Heart right ventricle (tissue), 16 donors: ENCODE measurements around the gene IL16. TPM values are rescaled to one million over a fixed set of nuclear protein-coding genes. Genes with fewer than 3 reads are reported as not detected.
A peak's percentile ranks its signal among the peaks of the same experiment; 100 is the strongest.

Experiments
- ATAC-seq, 8 donors: fragments of 200-7000 bp; cut with Tn5 transposase; one replicate each; pipeline ENCODE4 v1.9.1; 2020; ENCODE audit warnings: mild to moderate bottlenecking in 8 of 8, moderate library complexity in 8 of 8, moderate number of reproducible peaks in 1 of 8
- DNase-seq, 2 donors: peaks; one replicate each; pipeline ENCODE4 v3.0.0-alpha.2; 2020
- H3K27ac ChIP-seq, 10 donors: fragments of 200-600 bp; sonication (generic) in 2 of 10; one replicate each; pipeline versions ENCODE4 v1.5.0 to v1.8.0; 2020 to 2022; ENCODE audit warnings: mild to moderate bottlenecking in 3 of 10
- H3K27me3 ChIP-seq, 7 donors: fragments of 200-600 bp; one replicate each; pipeline ENCODE4 v1.8.0; 2021 to 2022; ENCODE audit warnings: mild to moderate bottlenecking in 2 of 7
- H3K36me3 ChIP-seq, 9 donors: fragments of 200-600 bp; sonication (generic) in 1 of 9; one replicate each; pipeline versions ENCODE4 v1.5.0 to v1.8.0; 2020 to 2022; ENCODE audit warnings: mild to moderate bottlenecking in 2 of 9
- H3K4me1 ChIP-seq, 9 donors: fragments of 200-600 bp; sonication (generic) in 1 of 9; one replicate each; pipeline versions ENCODE4 v1.5.0 to v1.8.0; 2020 to 2022; ENCODE audit warnings: mild to moderate bottlenecking in 4 of 9
- H3K4me3 ChIP-seq, 10 donors: fragments of 200-600 bp; sonication (generic) in 2 of 10; one replicate each; pipeline versions ENCODE4 v1.5.0 to v1.8.0; 2020 to 2022; ENCODE audit warnings: mild to moderate bottlenecking in 7 of 10, moderate library complexity in 2 of 10
- H3K9me3 ChIP-seq, 11 donors: fragments of 200-600 bp in 10 of 11; sonication (generic) in 2 of 11; one replicate each; pipeline versions ENCODE4 v1.5.0 to v1.8.0; 2013 to 2022; ENCODE audit warnings: mild to moderate bottlenecking in 2 of 11, control low read depth in 1 of 11, moderate library complexity in 1 of 11
- WGBS, 2 donors: extraction: QIAGEN DNeasy Blood & Tissue Kit; methylation state at CpG; one replicate each; pipeline ENCODE4 v1.1.7; 2013; ENCODE audit warnings: inconsistent platforms in 1 of 2; 5-methylcytosine and 5-hydroxymethylcytosine counted together
- intact Hi-C, 10 donors: fragments of 100-400 bp; cut with DNase I; formaldehyde crosslinking; loops; one replicate each; pipeline versions ENCODE4 v1.11.1 to v1.14.2; 2022
- polyA plus RNA-seq, 2 donors: library from polyadenylated mRNA; stranded (reverse); fragments of 200-250 nt; gene quantifications; one replicate each; pipeline ENCODE4 v1.2.3, GENCODE V29; 2013
- total RNA-seq, 10 donors: library from RNA; stranded (reverse); fragmentation: NEBNext Ultra II Directional in 3 of 10; extraction: Animal tissue kit (Norgen Biotek cat#: 25700) in 3 of 10; gene quantifications; one replicate each; pipeline versions ENCODE4 v1.2.1 to v1.2.4, GENCODE V29; 2021 to 2023
- TF ChIP-seq, protein P1 (sequence below), 9 donors: fragments of 200-600 bp; sonication (generic) in 2 of 9; IDR thresholded peaks; one replicate each; pipeline versions ENCODE4 v1.5.0 to v1.8.0; 2021 to 2022; ENCODE audit warnings: antibody characterized with exemption in 9 of 9, mild to moderate bottlenecking in 5 of 9, moderate library complexity in 1 of 9
- donor health status: Arrhythmogenic right ventricular cardiomyopathy.
- donor health status: ischemic (EF 13 %, LVEDD 7.1; RV severe dilation, severe dysfunction).
- donor health status: healthy with polysubstance abuse.
- donor health status: DM: no; HTN: yes; CAD: no.
- donor health status: DM: no; HTN: no; CAD: no.
- donor health status: ischemic (EF 25% LVEDD 6.9; RV normal size, moderate dysfunction).
- donor health status: ischemic (EF 25% LVEDD 5.7; RV mildly dilated, moderate dysfunction).
- donor health status: healthy.
- donor health status: DM: yes; HTN: yes; CAD: no.
- donor health status: Ischemic cardiomyopathy.
- donor health status: ischemic (EF 35%, LVEDD 5.7; RV mildly dilated, moderate dysfunction).
- donor health status: nonischemic (EF 11% LVEDD 7.7; RV severe dilation, severe dysfunction).
- donor health status: DM: yes; HTN: yes; CAD: no.
- donor health status: PGD.
- donor health status: ischemic (EF 29% LVEDD 5.4; RV normal size, mild dysfunction).
- donor health status: nonischemic (EF 23%, LVEDD 6.1; RV moderate dilation, normal function).

Gene IL16
- total and polyA plus RNA-seq, 12 donors, result 3.3 to 13.1 (median 4.2) TPM

DNA sequence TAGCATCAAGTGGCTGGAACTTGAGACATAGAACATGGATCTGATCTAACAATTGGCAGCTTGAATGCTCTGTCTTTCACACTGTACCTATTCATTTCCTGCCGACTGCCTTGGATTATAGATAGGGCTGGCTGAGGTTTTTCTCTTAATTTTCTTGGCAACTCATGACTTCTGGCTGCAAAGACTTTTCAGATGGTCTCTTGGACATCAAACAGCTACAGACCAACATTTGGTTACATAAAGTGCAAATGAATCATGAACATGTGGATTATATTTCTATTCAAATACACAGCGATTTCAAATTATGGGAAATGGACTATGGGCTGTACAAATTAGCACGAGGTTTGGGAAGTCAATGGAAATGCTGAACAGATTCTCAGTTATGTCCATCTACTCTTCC is 26.2 kb upstream of the IL16 start:
- peaks cover 6 to 62% (median 21%) of the 10 kb centered on the region in 9 donors for H3K4me1 ChIP-seq
- intact Hi-C loops, result no loop called here
- peak overlapping the region in 6 of 10 donors; percentile 1 to 69 (median 38) for H3K27ac ChIP-seq
- peak in 5 of 8 donors; percentile 15 to 39 (median 19) for ATAC-seq
- H3K36me3 ChIP-seq, result no peaks in the 10 kb centered on the region
- 48 to 57% methylated on average over 3 of the region's 3 CpGs for WGBS, 2 donors
- H3K9me3 ChIP-seq, result no peaks in the 10 kb centered on the region
- H3K27me3 ChIP-seq, result no peaks in the 10 kb centered on the region
- H3K4me3 ChIP-seq, result no peak overlapping the region
- DNase-seq, result no peak
- TF ChIP-seq, protein P1, sequence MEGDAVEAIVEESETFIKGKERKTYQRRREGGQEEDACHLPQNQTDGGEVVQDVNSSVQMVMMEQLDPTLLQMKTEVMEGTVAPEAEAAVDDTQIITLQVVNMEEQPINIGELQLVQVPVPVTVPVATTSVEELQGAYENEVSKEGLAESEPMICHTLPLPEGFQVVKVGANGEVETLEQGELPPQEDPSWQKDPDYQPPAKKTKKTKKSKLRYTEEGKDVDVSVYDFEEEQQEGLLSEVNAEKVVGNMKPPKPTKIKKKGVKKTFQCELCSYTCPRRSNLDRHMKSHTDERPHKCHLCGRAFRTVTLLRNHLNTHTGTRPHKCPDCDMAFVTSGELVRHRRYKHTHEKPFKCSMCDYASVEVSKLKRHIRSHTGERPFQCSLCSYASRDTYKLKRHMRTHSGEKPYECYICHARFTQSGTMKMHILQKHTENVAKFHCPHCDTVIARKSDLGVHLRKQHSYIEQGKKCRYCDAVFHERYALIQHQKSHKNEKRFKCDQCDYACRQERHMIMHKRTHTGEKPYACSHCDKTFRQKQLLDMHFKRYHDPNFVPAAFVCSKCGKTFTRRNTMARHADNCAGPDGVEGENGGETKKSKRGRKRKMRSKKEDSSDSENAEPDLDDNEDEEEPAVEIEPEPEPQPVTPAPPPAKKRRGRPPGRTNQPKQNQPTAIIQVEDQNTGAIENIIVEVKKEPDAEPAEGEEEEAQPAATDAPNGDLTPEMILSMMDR (IDR thresholded peaks at IDR 0.05), result no peak

DNA sequence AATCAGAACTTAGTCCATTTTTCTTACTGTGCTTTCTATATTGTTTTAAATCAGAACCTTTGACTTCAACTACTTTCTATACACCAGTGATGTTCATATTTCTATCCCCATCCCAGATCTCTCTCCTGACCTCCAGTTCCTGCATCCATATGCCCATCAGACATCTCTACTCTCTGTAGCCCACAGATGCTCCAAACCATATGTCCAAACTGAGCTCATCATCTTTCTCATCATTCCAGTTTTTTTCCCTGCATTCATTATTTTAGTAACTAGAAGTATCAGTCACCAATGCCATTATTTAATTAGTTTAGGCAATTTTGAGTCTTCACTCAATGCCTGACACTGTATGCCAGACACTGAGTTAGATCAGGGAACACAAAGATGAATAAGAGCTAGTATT is 25.4 kb upstream of the IL16 start:
- no peak for ATAC-seq
- Histone ChIP-seq H3K36me3 (no peaks in the 10 kb centered on the region), H3K4me3 (no peak overlapping the region), H3K27me3 (no peaks in the 10 kb centered on the region), H3K9me3 (no peaks in the 10 kb centered on the region), H3K4me1 (peaks cover 6 to 66% (median 21%) of the 10 kb centered on the region in 9 donors), H3K27ac (peak overlapping the region in 5 of 10 donors; percentile 1 to 69 (median 39))
- intact Hi-C loops, result no loop called here
- TF ChIP-seq, protein P1 (IDR thresholded peaks at IDR 0.05), result no peak
- DNase-seq, result no peak

DNA sequence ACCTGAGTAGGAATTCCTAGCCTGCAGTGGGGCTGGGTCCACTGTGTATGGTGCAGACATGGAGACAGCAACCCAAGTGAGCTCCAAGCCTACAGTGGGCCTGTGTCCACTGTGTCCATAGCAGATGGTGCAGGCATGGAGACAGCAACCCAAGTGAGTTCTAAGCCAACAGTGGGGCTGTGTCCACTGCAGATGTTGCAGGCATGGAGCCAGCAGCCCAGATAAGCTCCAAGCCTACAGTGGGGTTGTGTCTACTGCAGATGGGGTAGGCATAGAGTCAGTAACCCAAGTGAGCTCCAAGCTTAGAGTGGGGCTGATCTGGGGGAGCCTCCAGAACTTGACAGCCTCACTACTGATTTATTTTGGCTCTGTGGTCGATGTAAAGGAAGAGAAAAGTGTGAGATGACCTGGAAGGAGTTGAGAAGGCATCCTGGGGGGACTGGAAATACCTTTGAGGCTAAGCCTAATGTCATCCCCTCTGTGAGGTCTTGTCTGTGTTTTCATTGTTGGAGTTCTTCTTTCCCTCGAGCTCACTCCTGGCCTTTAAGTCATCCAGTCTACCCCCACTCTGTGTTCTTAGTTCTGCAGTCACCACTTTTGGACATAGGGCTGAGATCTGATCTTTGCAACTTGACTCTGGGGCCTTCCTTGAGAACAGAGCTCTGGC is 22.4 kb upstream of the IL16 start:
- peak in 7 of 8 donors; percentile 6 to 45 (median 27) for ATAC-seq
- Histone ChIP-seq H3K27ac (peak overlapping the region in 6 of 10 donors; percentile 23 to 87 (median 84)), H3K4me1 (peaks cover 2 to 56% (median 10%) of the 10 kb centered on the region in 9 donors), H3K9me3 (no peaks in the 10 kb centered on the region), H3K36me3 (no peaks in the 10 kb centered on the region), H3K27me3 (no peaks in the 10 kb centered on the region), H3K4me3 (no peak overlapping the region)
- TF ChIP-seq, protein P1 (IDR thresholded peaks at IDR 0.05), result no peak
- WGBS, 2 donors, result 56 to 68% methylated on average over 2 of the region's 2 CpGs
- peak; percentile 24 to 25 for DNase-seq
- intact Hi-C loops, result no loop called here

DNA sequence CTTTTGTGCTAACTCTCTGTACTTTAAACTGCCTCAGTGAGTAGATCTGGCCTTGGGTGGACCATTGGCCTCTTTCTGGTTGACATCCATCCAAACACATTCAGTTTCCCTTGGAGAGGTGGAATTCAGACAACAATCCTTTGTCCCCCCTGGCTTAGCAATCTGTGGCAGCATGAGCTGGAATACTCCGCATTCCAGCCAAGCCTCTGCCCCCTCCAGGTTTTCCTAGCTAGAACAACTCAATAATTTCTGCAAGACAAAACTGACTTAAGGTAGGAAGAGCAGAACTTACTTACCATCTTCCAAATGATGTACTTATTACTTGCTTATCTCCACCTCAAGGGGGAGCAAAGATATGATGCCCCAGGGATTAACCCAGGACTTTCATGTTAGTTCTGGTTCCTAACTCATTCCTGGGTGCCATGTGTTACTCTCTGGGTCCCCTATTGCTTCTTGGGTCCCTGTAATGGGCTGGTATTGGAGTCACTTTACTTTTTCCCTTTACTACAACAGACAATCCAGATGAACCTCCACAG is 21.8 kb upstream of the IL16 start:
- H3K9me3 ChIP-seq, result no peaks in the 10 kb centered on the region
- no peaks in the 10 kb centered on the region for H3K36me3 ChIP-seq
- no peak overlapping the region for H3K4me3 ChIP-seq
- no peaks in the 10 kb centered on the region for H3K27me3 ChIP-seq
- peaks cover 2 to 56% (median 10%) of the 10 kb centered on the region in 9 donors for H3K4me1 ChIP-seq
- TF ChIP-seq, protein P1 (IDR thresholded peaks at IDR 0.05), result no peak
- peak overlapping the region in 6 of 10 donors; percentile 23 to 87 (median 84) for H3K27ac ChIP-seq
- 79 to 100% methylated on average over 1 of the region's 1 CpG for WGBS, 2 donors
- intact Hi-C loops, result no loop called here
- ATAC-seq (no peak), DNase-seq (no peak)
